GM23248 (cell line): ENCODE measurements around the gene GPN2.

Experiments
- EZH2 ChIP-seq: fragments of 200-600 bp; sonication (generic); IDR thresholded peaks from 2 replicates; pipeline ENCODE4 v1.6.1; 2018; ENCODE audit warnings: antibody characterized with exemption, mild to moderate bottlenecking; ENCODE audit not compliant: insufficient read depth, poor library complexity, severe bottlenecking
- EZH2phosphoT487 ChIP-seq: fragments of 200-600 bp; sonication (generic); IDR thresholded peaks from 2 replicates; pipeline ENCODE4 v1.6.1; 2018; ENCODE audit warnings: antibody characterized with exemption, moderate library complexity, mild to moderate bottlenecking, low read depth; ENCODE audit not compliant: insufficient read depth

- no peak for TF ChIP-seq EZH2
- no peak for TF ChIP-seq EZH2phosphoT487
Observed at GRCh38 chr1:26852701-26853100, 37.4 kb downstream of the GPN2 start.
